Mesothelial cell of epicardium (in vitro differentiated cells): Measurements from ENCODE around the gene GNB1. TPM values are rescaled to one million over a fixed set of nuclear protein-coding genes. Genes with fewer than 3 reads are reported as not detected.

ENCODE experiments used
- DNase-seq, 2 experiments: peaks; one replicate each; pipeline ENCODE4 v3.0.0; 2021; ENCODE audit warnings: low spot score in 2 of 2; ENCODE audit not compliant: unreplicated experiment in 2 of 2
- H3K27ac Mint-ChIP-seq: 2 replicates; pipeline ENCODE4 v1.8.0; 2021; ENCODE audit warnings: mixed read lengths
- H3K27me3 Mint-ChIP-seq: 2 replicates; pipeline ENCODE4 v1.8.0; 2021; ENCODE audit warnings: low read depth, mixed read lengths
- H3K36me3 Mint-ChIP-seq: 2 replicates; pipeline ENCODE4 v1.8.0; 2021; ENCODE audit warnings: mixed read lengths
- H3K4me1 Mint-ChIP-seq: 2 replicates; pipeline ENCODE4 v1.8.0; 2021; ENCODE audit warnings: mixed read lengths
- H3K4me3 Mint-ChIP-seq: 2 replicates; pipeline ENCODE4 v1.8.0; 2021; ENCODE audit warnings: mild to moderate bottlenecking, moderate library complexity, mixed read lengths
- H3K9me3 Mint-ChIP-seq: 2 replicates; pipeline ENCODE4 v1.8.0; 2021; ENCODE audit warnings: mixed read lengths
- CTCF ChIP-seq: fragments of 200-600 bp; sonication (generic); IDR thresholded peaks from one replicate; pipeline ENCODE4 v1.5.0; 2021; ENCODE audit warnings: antibody characterized with exemption; ENCODE audit not compliant: unreplicated experiment
- total RNA-seq: library from RNA; stranded (reverse); gene quantifications from 3 replicates; pipeline ENCODE4 v1.2.1, GENCODE V29; 2021

GNB1 gene
- total RNA-seq, 1 donor from 2014 or later: 272 TPM

GRCh38 chr1:1773874-1774273, 117.0 kb downstream of the GNB1 start:
- no peak for DNase-seq
- no peak for TF ChIP-seq CTCF
- H3K4me3 Mint-ChIP-seq: no peak overlapping the region
- peaks cover 6% of the 10 kb centered on the region for H3K9me3 Mint-ChIP-seq
- H3K4me1 Mint-ChIP-seq: peaks cover 18% of the 10 kb centered on the region
- H3K27ac Mint-ChIP-seq: no peak overlapping the region
- H3K27me3 Mint-ChIP-seq: no peaks in the 10 kb centered on the region
- H3K36me3 Mint-ChIP-seq: peaks cover 22% of the 10 kb centered on the region

- H3K4me3 Mint-ChIP-seq: no peak overlapping the region
- peaks cover 34% of the 10 kb centered on the region for H3K36me3 Mint-ChIP-seq
- H3K4me1 Mint-ChIP-seq: peaks cover 7% of the 10 kb centered on the region
- TF ChIP-seq CTCF: no peak
- no peaks in the 10 kb centered on the region for H3K27me3 Mint-ChIP-seq
- peaks cover 11% of the 10 kb centered on the region for H3K9me3 Mint-ChIP-seq
- no peak overlapping the region for H3K27ac Mint-ChIP-seq
- DNase-seq: no peak
These were observed 119.8 kb downstream of the GNB1 start for GRCh38 chr1:1771096-1771495.

GRCh38 chr1:1770102-1770501, 120.8 kb downstream of the GNB1 start:
- DNase-seq: no peak
- no peak for TF ChIP-seq CTCF
- H3K9me3 Mint-ChIP-seq: peaks cover 11% of the 10 kb centered on the region
- no peaks in the 10 kb centered on the region for H3K27me3 Mint-ChIP-seq
- peaks cover 34% of the 10 kb centered on the region for H3K36me3 Mint-ChIP-seq
- H3K27ac Mint-ChIP-seq: no peak overlapping the region
- H3K4me1 Mint-ChIP-seq: no peaks in the 10 kb centered on the region
- no peak overlapping the region for H3K4me3 Mint-ChIP-seq

- Mint-ChIP-seq H3K27me3 (no peaks in the 10 kb centered on the region), H3K4me1 (no peaks in the 10 kb centered on the region), H3K27ac (no peak overlapping the region), H3K9me3 (peaks cover 11% of the 10 kb centered on the region), H3K36me3 (peaks cover 38% of the 10 kb centered on the region), H3K4me3 (no peak overlapping the region)
- no peak for DNase-seq
- no peak for TF ChIP-seq CTCF
These were observed 122.5 kb downstream of the GNB1 start for GRCh38 chr1:1768249-1768992.

GRCh38 chr1:1764876-1765470, 125.9 kb downstream of the GNB1 start:
- no peaks in the 10 kb centered on the region for H3K27me3 Mint-ChIP-seq
- peaks cover 27% of the 10 kb centered on the region for H3K36me3 Mint-ChIP-seq
- no peak overlapping the region for H3K4me3 Mint-ChIP-seq
- no peak for TF ChIP-seq CTCF
- no peak for DNase-seq
- no peaks in the 10 kb centered on the region for H3K4me1 Mint-ChIP-seq
- H3K27ac Mint-ChIP-seq: no peak overlapping the region
- H3K9me3 Mint-ChIP-seq: peaks cover 6% of the 10 kb centered on the region
